GM12874 (cell line): Measurements from ENCODE around the gene GALNT12.

ENCODE experiments used
- CTCF ChIP-seq: IDR thresholded peaks from 2 replicates; pipeline ENCODE4 v1.5.1; 2011; ENCODE audit warnings: low read depth, mild to moderate bottlenecking, control low read depth, low read length, moderate library complexity; ENCODE audit not compliant: insufficient read depth

Gene GALNT12

GRCh38 chr9:98830554-98830953 lies 23.1 kb downstream of the GALNT12 start:
- no peak for TF ChIP-seq CTCF

- no peak for TF ChIP-seq CTCF
Observed at GRCh38 chr9:98831696-98832095, 24.2 kb downstream of the GALNT12 start.

DNA sequence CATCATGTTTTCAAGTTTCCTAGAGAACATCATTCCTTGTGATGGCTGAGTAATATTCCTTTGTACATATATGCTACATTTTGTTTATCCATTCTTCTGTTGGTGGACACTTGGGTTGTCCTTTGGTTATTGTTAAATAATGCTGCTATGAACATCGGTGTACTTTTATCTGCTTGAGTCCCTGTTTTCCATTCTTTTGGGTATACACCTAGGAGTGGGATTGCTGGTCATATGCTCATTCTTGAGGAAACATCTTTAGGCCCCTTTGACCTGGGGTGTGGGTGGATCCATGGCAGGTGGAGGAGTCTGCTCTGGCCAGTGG lies 25.3 kb downstream of the GALNT12 start:
- TF ChIP-seq CTCF, result no peak

DNA sequence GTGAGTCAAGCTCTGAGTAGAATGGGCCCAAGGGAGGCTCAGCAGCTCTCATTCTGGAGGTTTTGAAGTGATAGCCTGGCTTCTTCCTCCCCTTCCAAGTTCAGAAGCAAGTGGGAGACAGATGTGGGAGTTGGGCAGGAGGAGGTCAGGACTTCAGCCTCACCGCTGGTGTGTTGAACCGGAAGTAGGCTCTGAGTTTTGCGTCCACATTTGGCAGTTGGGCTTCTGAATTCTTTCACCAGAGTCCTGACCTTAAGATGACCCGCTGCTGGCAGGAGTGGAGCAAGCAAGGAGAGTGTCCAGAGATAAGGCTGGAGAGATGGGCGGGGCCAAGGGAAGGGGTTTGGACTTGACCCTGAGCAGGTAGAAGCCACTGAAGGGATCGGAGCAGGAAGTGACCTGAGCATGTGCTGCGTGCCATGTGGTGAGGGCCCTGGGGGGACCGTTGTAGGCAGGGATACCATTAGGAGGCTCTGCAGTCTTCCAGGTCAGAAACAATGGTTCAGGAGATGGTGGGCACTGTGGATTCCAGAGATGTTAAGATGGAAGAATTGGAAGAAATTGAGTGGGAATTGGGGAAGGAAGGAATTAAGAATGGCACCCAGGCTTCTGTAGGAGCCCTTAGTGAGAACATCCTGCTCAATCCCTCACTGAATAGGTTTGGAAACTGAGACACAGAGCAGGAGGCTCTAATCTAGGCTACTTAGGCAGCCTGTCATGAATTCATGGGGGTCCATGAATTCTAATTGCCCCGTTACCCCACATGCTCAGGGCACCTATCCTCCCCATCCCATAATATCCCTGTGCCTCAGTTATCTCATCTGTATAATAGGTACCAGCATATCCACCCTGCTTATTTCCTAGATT lies 25.9 kb downstream of the GALNT12 start:
- no peak for TF ChIP-seq CTCF

DNA sequence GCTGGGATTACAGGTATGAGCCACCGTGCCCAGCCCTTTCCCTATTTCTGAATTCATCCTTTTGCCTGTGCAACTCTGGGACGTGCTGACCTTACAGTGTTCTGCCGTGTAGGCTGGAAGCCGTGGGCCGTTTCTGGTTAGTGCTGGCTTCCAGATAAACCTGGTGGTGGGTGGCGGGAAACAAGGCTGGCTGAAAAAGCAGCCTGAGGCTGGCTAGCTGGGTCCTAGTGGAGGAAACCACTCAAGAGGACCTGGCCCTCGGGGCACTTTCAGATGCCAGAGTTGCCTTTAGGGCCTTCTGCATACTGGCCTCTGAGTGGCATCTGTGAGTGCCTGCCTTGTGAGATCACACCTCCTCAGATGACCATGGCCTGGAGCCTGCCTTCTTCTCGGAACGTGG lies 26.9 kb downstream of the GALNT12 start:
- no peak for TF ChIP-seq CTCF

DNA sequence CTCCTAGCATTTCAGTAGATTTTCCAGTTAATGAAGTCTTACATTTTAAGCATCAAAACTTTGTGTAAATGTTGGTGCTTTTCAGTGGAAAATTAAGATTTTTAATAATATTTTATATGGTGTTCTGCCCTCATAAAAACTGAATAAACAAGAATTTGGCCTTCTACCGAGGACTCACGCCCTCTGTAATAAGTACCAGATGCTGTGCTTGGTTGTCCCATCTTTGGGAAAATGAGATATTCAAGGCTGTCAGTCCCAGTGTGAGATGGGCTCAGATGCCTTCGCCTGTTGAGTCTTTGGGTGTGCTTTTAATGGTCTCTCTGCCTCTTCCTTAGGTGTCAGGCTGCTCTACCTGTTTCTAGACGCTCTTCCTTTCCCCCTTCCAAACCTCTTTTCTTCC lies 28.7 kb downstream of the GALNT12 start:
- no peak for TF ChIP-seq CTCF

DNA sequence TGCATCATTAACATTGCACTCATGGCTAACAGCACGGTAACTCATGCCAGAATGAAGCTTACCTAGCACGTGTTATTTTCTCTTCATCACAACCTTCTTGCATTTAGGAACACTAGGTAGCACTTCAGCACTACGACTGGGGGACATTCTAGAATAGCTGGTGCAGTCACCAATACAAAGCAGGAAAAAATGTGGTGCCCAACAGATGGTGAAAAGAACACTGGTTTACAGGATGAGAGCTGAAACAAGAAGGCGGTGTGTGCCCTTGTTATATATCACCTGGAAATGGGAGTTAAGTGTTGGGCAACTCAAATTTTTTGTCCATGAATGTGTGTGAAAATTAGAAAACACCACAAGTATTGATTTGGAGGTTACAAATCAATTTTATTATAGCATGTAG lies 30.0 kb downstream of the GALNT12 start:
- no peak for TF ChIP-seq CTCF
